MM.1S (cell line): ENCODE data around the gene GLIS2.

Experiments
- DNase-seq: peaks from one replicate; pipeline ENCODE4 v3.0.0-alpha.2; 2015
- H2AFZ ChIP-seq: fragments of 300-600 bp; sonication (generic); 2 replicates; pipeline ENCODE4 v1.6.0; 2016; ENCODE audit warnings: antibody characterized with exemption, low read length
- H3F3A ChIP-seq: fragments of 300-600 bp; sonication (generic); 2 replicates; pipeline ENCODE4 v1.6.1; 2016; ENCODE audit warnings: mild to moderate bottlenecking, antibody characterized with exemption, low read length, moderate library complexity, mixed read lengths; ENCODE audit not compliant: insufficient read depth
- H3K27ac ChIP-seq: fragments of 300-600 bp; sonication (generic); 2 replicates; pipeline ENCODE4 v1.5.1; 2016; ENCODE audit warnings: mild to moderate bottlenecking, low read length
- H3K27me3 ChIP-seq: fragments of 300-600 bp; sonication (generic); replicated peaks from 2 replicates; pipeline ENCODE4 v1.6.0; 2016; ENCODE audit warnings: low read length; ENCODE audit not compliant: insufficient read depth
- H3K36me3 ChIP-seq: fragments of 300-600 bp; sonication (generic); replicated peaks from 2 replicates; pipeline ENCODE4 v1.6.1; 2016; ENCODE audit warnings: mild to moderate bottlenecking, low read length, mixed read lengths; ENCODE audit not compliant: insufficient read depth
- H3K4me1 ChIP-seq: fragments of 300-600 bp; sonication (generic); 2 replicates; pipeline ENCODE4 v1.6.1; 2016; ENCODE audit warnings: low read length, mixed read lengths
- H3K4me2 ChIP-seq: fragments of 300-600 bp; sonication (generic); 2 replicates; pipeline ENCODE4 v1.6.0; 2016; ENCODE audit warnings: low read depth, low read length
- H3K4me3 ChIP-seq: fragments of 300-600 bp; sonication (generic); 2 replicates; pipeline ENCODE4 v1.5.1; 2016; ENCODE audit warnings: low read length, mixed read lengths
- H3K79me2 ChIP-seq: fragments of 300-600 bp; sonication (generic); 2 replicates; pipeline ENCODE4 v1.6.1; 2016; ENCODE audit warnings: mixed run types, low read length, mixed read lengths
- H3K9ac ChIP-seq: fragments of 300-600 bp; sonication (generic); 2 replicates; pipeline ENCODE4 v1.6.1; 2016; ENCODE audit warnings: low read length, mixed read lengths
- H3K9me2 ChIP-seq: fragments of 300-600 bp; sonication (generic); replicated peaks from 2 replicates; pipeline ENCODE4 v1.6.1; 2016; ENCODE audit warnings: mild to moderate bottlenecking, low read length, mixed read lengths; ENCODE audit not compliant: insufficient read depth
- H3K9me3 ChIP-seq: fragments of 300-600 bp; sonication (generic); replicated peaks from 2 replicates; pipeline ENCODE4 v1.6.1; 2016; ENCODE audit warnings: mild to moderate bottlenecking, low read length, mixed read lengths; ENCODE audit not compliant: insufficient read depth
- H4K20me1 ChIP-seq: fragments of 300-600 bp; sonication (generic); 2 replicates; pipeline ENCODE4 v1.6.1; 2016; ENCODE audit warnings: mild to moderate bottlenecking, low read length, moderate library complexity, mixed read lengths; ENCODE audit not compliant: insufficient read depth
- CTCF ChIP-seq: fragments of 300-600 bp; sonication (generic); IDR thresholded peaks from 2 replicates; pipeline ENCODE4 v1.5.1; 2016; ENCODE audit warnings: antibody characterized with exemption, low read length, mixed read lengths
- EZH2 ChIP-seq: fragments of 300-600 bp; sonication (generic); optimal IDR thresholded peaks from 2 replicates; pipeline ENCODE3; 2017; ENCODE audit warnings: low read depth, mild to moderate bottlenecking, antibody characterized with exemption, low read length, mixed read lengths
- EZH2phosphoT487 ChIP-seq: fragments of 300-600 bp; sonication (generic); IDR thresholded peaks from 2 replicates; pipeline ENCODE4 v1.6.1; 2018; ENCODE audit warnings: antibody characterized with exemption, low read length

Gene GLIS2

DNA sequence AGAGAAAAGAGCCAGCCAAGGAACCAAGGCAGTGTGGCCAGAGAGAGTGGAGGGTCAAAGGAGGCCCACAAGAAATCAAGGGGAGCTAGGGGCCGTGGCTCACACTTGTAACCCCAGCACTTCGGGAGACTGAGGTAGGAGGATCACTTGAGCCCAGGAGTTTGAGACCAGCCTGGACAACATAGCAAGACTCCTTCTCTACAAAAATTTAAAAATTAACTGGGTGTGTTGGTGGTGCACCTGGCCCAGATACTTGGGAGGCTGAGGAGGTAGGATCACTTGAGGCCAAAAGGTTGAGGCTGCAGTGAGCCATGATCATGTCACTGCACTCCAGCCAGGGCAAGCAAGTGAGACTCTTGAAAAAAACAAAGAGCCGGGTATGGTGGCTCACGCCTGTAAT is 24.2 kb upstream of the GLIS2 start:
- Histone ChIP-seq H3K27ac (no peak overlapping the region), H2AFZ (no peak overlapping the region), H4K20me1 (no peaks in the 10 kb centered on the region), H3K36me3 (no peaks in the 10 kb centered on the region), H3K9ac (no peak overlapping the region), H3K9me3 (no peaks in the 10 kb centered on the region), H3K27me3 (peaks cover 8% of the 10 kb centered on the region), H3F3A (no peaks in the 10 kb centered on the region), H3K4me1 (no peaks in the 10 kb centered on the region), H3K79me2 (no peaks in the 10 kb centered on the region), H3K4me3 (no peak overlapping the region), H3K9me2 (no peaks in the 10 kb centered on the region), H3K4me2 (no peak overlapping the region)
- TF ChIP-seq EZH2 = no peak
- TF ChIP-seq CTCF = no peak
- TF ChIP-seq EZH2phosphoT487 = no peak
- no peak for DNase-seq

GRCh38 chr16:4293181-4293716 is 22.6 kb upstream of the GLIS2 start:
- Histone ChIP-seq H4K20me1 (no peaks in the 10 kb centered on the region), H3K9ac (no peak overlapping the region), H3K9me3 (no peaks in the 10 kb centered on the region), H3K79me2 (no peaks in the 10 kb centered on the region), H3K4me2 (no peak overlapping the region), H3K27me3 (peaks cover 8% of the 10 kb centered on the region), H2AFZ (no peak overlapping the region), H3K9me2 (no peaks in the 10 kb centered on the region), H3K4me3 (no peak overlapping the region), H3K27ac (no peak overlapping the region), H3F3A (no peaks in the 10 kb centered on the region), H3K36me3 (no peaks in the 10 kb centered on the region), H3K4me1 (no peaks in the 10 kb centered on the region)
- TF ChIP-seq CTCF (no peak), EZH2 (no peak)
- DNase-seq = no peak

DNA sequence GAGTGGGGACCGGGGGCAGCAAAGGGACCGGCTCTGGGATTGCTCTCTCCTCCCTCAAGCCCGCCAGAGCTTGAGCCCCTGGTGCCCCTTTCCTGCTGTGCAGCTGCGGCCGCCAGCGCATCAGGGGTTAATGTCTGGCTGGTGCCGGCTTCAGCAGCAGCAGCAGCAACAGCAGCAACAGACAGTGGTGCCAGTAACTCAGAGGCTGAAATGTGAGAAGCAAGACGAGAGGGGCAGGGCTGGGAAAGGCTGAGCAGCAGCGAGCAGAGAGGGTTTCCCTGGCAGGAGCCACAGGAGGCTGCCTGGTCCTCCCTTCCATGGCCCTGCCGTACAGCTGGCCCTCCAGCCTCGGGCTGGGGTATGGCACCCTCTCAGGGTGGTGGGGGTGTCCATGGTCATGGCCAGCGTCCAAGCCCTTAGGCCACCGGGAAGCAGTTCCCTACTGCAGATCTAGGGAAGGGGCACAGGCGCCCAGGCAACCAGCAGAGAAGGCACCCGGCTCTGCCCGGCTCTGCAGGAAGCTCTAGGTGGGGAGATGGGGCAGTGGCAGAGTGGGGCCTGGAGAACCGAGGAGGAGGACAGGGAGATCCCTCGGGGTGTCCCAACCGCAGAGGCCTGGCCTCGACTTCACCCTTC is 21.9 kb upstream of the GLIS2 start:
- H4K20me1 ChIP-seq = no peaks in the 10 kb centered on the region
- H3K27me3 ChIP-seq = peaks cover 8% of the 10 kb centered on the region
- H3K9ac ChIP-seq = no peak overlapping the region
- H3K27ac ChIP-seq = no peak overlapping the region
- no peaks in the 10 kb centered on the region for H3K4me1 ChIP-seq
- no peak overlapping the region for H3K4me3 ChIP-seq
- DNase-seq = no peak
- TF ChIP-seq CTCF (no peak), EZH2phosphoT487 (no peak), EZH2 (no peak)
- no peaks in the 10 kb centered on the region for H3K36me3 ChIP-seq
- no peaks in the 10 kb centered on the region for H3K9me3 ChIP-seq
- no peaks in the 10 kb centered on the region for H3K9me2 ChIP-seq
- no peak overlapping the region for H2AFZ ChIP-seq
- no peaks in the 10 kb centered on the region for H3K79me2 ChIP-seq
- H3K4me2 ChIP-seq = no peak overlapping the region
- H3F3A ChIP-seq = no peaks in the 10 kb centered on the region
